Suprapubic skin (tissue), 4 donors: ENCODE results near the gene F2RL1. TPM values are rescaled to one million over a fixed set of nuclear protein-coding genes. Genes with fewer than 3 reads are reported as not detected.
"Not testable (repeated sequence)": the region's sequence is repeated elsewhere in the genome, so short reads cannot be mapped to it uniquely, and the experiment has no call there.

ENCODE experiments used
- DNase-seq, 2 donors: peaks; one replicate each; pipeline ENCODE4 v3.0.0-alpha.2; 2019; ENCODE audit warnings: low spot score in 2 of 2
- H3K27ac ChIP-seq: fragments of 200-600 bp; sonication (generic); one replicate; pipeline ENCODE4 v1.5.1; 2019
- H3K27me3 ChIP-seq: fragments of 200-600 bp; sonication (generic); one replicate; pipeline ENCODE4 v1.5.1; 2019
- H3K36me3 ChIP-seq: fragments of 200-600 bp; sonication (generic); one replicate; pipeline ENCODE4 v1.5.1; 2019
- H3K4me1 ChIP-seq: fragments of 200-600 bp; sonication (generic); one replicate; pipeline ENCODE4 v1.5.1; 2019
- H3K4me3 ChIP-seq: fragments of 200-600 bp; sonication (generic); one replicate; pipeline ENCODE4 v1.5.1; 2019; ENCODE audit warnings: mild to moderate bottlenecking
- H3K9me3 ChIP-seq: fragments of 200-600 bp; sonication (generic); one replicate; pipeline ENCODE4 v1.5.1; 2019
- EP300 ChIP-seq: sonication (generic); formaldehyde crosslinking; IDR thresholded peaks from one replicate; pipeline ENCODE4 v1.6.1; 2017; ENCODE audit warnings: antibody characterized with exemption
- POLR2A ChIP-seq, 2 donors: fragments of 450-650 bp; IDR thresholded peaks; one replicate each; pipeline ENCODE4 v1.6.1; 2017; ENCODE audit warnings: antibody characterized with exemption in 2 of 2, mild to moderate bottlenecking in 2 of 2, moderate library complexity in 2 of 2
- POLR2AphosphoS5 ChIP-seq, 3 donors: sonication (generic); formaldehyde crosslinking; IDR thresholded peaks; one replicate each; pipeline ENCODE4 v1.6.1; 2017; ENCODE audit warnings: antibody characterized with exemption in 3 of 3
- WGBS: methylation state at CpG from one replicate; pipeline ENCODE4 v1.1.5; 2018; 5-methylcytosine and 5-hydroxymethylcytosine counted together
- total RNA-seq, 4 donors: library from RNA; depleted of rRNA; stranded (reverse); fragments of >200 nt; gene quantifications; one replicate each; pipeline ENCODE4 v1.1.0, GENCODE V29; 2016
- TF ChIP-seq, protein P1 (sequence below), 2 donors: fragments of 200-600 bp in 1 of 2; fragments of 450-650 bp in 1 of 2; sonication (generic) in 1 of 2; IDR thresholded peaks; one replicate each; pipeline ENCODE4 v1.5.1; 2016 to 2019; ENCODE audit warnings: antibody characterized with exemption in 2 of 2, mild to moderate bottlenecking in 1 of 2, moderate library complexity in 1 of 2

F2RL1 gene
- total RNA-seq, 4 donors from 2014 or later = 20.8 to 107 (median 77.7) TPM

GRCh38 chr5:76808141-76808691, 10.6 kb upstream of the F2RL1 start:
- Histone ChIP-seq H3K27me3 (no peaks in the 10 kb centered on the region), H3K9me3 (no peaks in the 10 kb centered on the region), H3K4me1 (peaks cover 37% of the 10 kb centered on the region), H3K4me3 (no peak overlapping the region), H3K36me3 (no peaks in the 10 kb centered on the region), H3K27ac (peak overlapping the region; percentile 83)
- no peak for DNase-seq
- WGBS = 60% methylated on average over 5 of the region's 5 CpGs
- TF ChIP-seq, protein P1, sequence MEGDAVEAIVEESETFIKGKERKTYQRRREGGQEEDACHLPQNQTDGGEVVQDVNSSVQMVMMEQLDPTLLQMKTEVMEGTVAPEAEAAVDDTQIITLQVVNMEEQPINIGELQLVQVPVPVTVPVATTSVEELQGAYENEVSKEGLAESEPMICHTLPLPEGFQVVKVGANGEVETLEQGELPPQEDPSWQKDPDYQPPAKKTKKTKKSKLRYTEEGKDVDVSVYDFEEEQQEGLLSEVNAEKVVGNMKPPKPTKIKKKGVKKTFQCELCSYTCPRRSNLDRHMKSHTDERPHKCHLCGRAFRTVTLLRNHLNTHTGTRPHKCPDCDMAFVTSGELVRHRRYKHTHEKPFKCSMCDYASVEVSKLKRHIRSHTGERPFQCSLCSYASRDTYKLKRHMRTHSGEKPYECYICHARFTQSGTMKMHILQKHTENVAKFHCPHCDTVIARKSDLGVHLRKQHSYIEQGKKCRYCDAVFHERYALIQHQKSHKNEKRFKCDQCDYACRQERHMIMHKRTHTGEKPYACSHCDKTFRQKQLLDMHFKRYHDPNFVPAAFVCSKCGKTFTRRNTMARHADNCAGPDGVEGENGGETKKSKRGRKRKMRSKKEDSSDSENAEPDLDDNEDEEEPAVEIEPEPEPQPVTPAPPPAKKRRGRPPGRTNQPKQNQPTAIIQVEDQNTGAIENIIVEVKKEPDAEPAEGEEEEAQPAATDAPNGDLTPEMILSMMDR (IDR thresholded peaks at IDR 0.05) = no peak
- TF ChIP-seq POLR2AphosphoS5 (IDR thresholded peaks at IDR 0.05) (no peak), POLR2A (IDR thresholded peaks at IDR 0.05) (no peak), EP300 (no peak)

DNA sequence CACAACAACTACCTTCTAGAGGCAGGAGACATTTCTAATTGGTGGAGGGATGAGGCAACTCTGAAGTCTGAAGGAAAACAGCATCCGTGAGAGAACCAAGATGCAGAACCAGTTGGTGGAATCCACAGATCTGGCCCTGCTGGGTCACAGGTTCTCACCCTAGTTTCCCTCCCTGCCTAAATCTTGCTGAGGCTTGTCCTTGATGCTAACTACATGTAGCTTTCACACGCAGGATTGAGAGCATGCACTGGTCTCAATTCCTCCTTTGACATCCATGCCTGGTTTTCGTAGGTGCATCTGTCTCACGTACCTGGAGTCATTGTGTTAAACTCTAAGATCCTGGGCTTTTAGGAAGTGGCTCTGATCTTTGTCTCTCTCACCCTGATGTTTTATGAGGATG, 9.7 kb upstream of the F2RL1 start:
- peaks cover 37% of the 10 kb centered on the region for H3K4me1 ChIP-seq
- no peaks in the 10 kb centered on the region for H3K27me3 ChIP-seq
- WGBS = 65% methylated on average over 4 of the region's 4 CpGs
- no peak for TF ChIP-seq POLR2AphosphoS5 (IDR thresholded peaks at IDR 0.05)
- TF ChIP-seq EP300 = no peak
- TF ChIP-seq, protein P1 (IDR thresholded peaks at IDR 0.05) = no peak
- TF ChIP-seq POLR2A (IDR thresholded peaks at IDR 0.05) = no peak
- no peak overlapping the region for H3K4me3 ChIP-seq
- H3K9me3 ChIP-seq = no peaks in the 10 kb centered on the region
- no peak for DNase-seq
- H3K27ac ChIP-seq = peak overlapping the region; percentile 83
- H3K36me3 ChIP-seq = no peaks in the 10 kb centered on the region

DNA sequence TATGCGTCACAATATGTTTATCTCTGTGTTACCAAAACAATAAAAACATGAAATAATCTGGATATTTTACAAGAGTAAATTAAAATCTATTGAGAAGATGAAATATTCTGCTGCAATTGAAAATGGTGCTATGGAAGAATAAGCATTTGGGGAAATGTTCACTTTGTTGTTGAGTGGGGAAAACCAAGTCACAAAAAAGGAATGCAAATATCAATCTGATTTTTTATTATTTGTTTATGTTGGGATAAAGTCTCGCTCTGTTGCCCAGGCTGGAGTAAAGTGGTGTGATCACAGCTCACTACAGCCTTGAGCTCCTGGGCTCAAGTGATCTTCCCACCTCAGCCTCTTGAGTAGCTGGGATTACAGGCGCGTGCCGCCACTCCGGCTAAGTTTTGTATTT, 8.6 kb upstream of the F2RL1 start:
- peak overlapping the region; percentile 82 for H3K27ac ChIP-seq
- TF ChIP-seq, protein P1 (IDR thresholded peaks at IDR 0.05) = no peak
- TF ChIP-seq POLR2A (IDR thresholded peaks at IDR 0.05) (no peak), EP300 (no peak), POLR2AphosphoS5 (IDR thresholded peaks at IDR 0.05) (no peak)
- no peaks in the 10 kb centered on the region for H3K36me3 ChIP-seq
- H3K4me1 ChIP-seq = peaks cover 37% of the 10 kb centered on the region
- no peaks in the 10 kb centered on the region for H3K27me3 ChIP-seq
- no peak for DNase-seq
- no peaks in the 10 kb centered on the region for H3K9me3 ChIP-seq
- 92% methylated on average over 6 of the region's 6 CpGs for WGBS
- no peak overlapping the region for H3K4me3 ChIP-seq

GRCh38 chr5:76811214-76811613, 7.6 kb upstream of the F2RL1 start:
- peak overlapping the region; percentile 82 for H3K27ac ChIP-seq
- H3K36me3 ChIP-seq = no peaks in the 10 kb centered on the region
- H3K27me3 ChIP-seq = no peaks in the 10 kb centered on the region
- no peak for DNase-seq
- 49% methylated on average over 5 of the region's 5 CpGs for WGBS
- TF ChIP-seq POLR2A (IDR thresholded peaks at IDR 0.05) (no peak), EP300 (no peak), POLR2AphosphoS5 (IDR thresholded peaks at IDR 0.05) (no peak)
- TF ChIP-seq, protein P1 (IDR thresholded peaks at IDR 0.05) = no peak
- no peaks in the 10 kb centered on the region for H3K9me3 ChIP-seq
- H3K4me3 ChIP-seq = peak overlapping the region; percentile 31
- H3K4me1 ChIP-seq = peaks cover 37% of the 10 kb centered on the region

GRCh38 chr5:76812209-76812608, 6.6 kb upstream of the F2RL1 start:
- H3K36me3 ChIP-seq, H3K27me3 ChIP-seq, DNase-seq, H3K9me3 ChIP-seq: not testable (repeated sequence)
- peaks cover 29% of the 10 kb centered on the region for H3K4me1 ChIP-seq
- H3K4me3 ChIP-seq = peak overlapping the region; percentile 31
- WGBS = 95% methylated on average over 13 of the region's 32 CpGs
- H3K27ac ChIP-seq = peak overlapping the region; percentile 82
